Measurements from ENCODE around the gene CFAP92.

CFAP92 gene

DNA sequence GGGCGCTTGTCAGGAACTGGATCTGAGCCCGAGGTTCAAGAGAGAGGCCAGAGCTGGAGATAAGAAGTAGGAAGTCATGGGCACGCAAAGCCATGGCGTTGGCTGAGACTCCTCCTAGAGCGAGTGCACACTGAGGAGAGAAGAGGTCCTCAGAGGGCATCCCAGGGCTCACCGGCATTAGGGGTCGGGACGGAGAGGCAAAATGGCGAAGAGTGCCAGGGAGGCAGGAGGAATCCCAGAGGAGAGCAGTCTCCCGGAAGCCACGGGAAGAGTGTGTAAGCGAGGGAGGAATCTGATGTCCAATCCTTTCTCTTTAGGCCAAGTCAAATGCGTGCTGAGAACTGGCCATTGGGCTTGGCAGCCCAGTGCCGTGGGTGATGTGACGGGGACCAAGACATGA, 31.2 kb upstream of the CFAP92 start:
- no peak for DNase-seq

DNA sequence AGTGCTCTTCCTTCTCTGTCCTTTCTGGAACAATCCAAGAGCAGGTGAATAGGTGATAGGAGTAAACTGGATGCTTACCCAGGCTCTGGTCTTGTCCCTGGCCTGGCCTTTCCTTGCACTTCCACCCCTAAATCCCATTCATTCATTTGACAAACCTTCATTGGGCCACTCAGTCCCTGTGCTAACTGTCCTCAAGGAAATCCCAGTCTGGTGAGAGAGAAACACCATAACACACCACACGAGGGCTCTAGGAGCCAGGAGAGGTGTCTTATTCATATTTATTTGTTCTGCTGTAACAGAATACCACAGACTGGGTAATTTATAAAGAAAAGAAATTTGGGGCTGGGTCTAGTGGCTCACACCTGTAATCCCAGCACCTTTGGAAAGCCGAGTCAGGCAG, 30.0 kb upstream of the CFAP92 start:
- no peak for DNase-seq

DNA sequence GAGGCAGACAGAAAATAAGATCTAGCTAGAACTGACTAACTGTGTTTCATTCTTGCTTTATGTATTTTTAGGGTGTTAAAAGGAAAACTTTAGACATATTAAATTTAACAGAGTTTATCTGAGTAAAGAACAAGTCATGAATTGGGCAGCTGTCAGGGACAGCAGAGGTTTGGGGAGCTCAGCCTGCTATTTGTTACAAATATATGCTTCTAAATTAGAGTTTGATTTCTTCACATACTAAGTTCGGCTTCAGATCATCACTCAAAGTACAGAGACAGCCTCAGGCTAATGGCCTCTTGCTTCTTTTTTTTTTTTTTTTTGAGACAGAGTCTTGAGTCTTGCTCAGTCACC, 29.1 kb upstream of the CFAP92 start:
- DNase-seq = no peak

- DNase-seq = no peak
Observed at GRCh38 chr3:129022114-129023007, 28.5 kb upstream of the CFAP92 start.

GRCh38 chr3:129021140-129021551, 27.3 kb upstream of the CFAP92 start:
- no peak for DNase-seq

DNA sequence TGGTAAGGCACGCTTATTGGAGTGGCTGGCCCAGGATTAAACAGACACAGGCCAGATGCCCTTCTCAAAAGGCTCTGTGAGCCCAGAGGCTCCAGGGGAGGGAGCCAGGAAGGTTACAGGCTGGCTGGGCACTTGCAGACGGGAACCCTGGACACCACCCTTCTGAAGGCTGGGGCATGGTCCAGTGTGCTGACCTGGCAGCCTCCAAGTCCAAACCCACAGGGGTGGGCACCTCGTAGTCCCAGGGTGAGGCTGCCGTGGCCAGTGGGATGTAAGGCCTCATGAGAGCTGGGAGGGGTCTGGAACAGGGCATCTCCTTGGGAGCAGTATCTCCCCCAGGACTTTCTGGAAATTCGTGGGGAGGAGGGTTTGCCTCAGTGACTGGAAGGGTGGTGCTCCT, 26.8 kb upstream of the CFAP92 start:
- DNase-seq = no peak

GRCh38 chr3:129019266-129019665, 25.4 kb upstream of the CFAP92 start:
- DNase-seq = no peak

DNA sequence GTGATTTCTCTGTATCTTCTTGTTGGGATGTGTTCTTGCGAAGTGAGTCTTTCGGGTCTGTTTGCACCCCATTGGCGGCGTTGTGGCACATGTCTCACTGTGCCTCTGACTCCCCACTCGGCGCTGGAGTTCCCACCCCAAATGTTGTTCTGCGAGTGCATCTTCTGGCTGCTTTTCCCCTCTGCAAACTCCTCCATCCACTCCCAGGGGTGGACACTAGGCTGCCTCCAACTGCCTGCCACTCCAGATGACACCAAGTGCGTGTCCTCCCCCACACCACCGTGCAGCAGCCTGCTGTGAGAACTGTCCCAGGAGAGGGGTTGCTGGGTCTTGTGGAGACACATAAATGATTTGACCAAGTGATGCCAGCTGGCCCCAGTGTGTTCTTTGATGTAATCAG, 24.9 kb upstream of the CFAP92 start:
- DNase-seq = no peak

GRCh38 chr3:129018271-129018670, 24.4 kb upstream of the CFAP92 start:
- DNase-seq = no peak

DNA sequence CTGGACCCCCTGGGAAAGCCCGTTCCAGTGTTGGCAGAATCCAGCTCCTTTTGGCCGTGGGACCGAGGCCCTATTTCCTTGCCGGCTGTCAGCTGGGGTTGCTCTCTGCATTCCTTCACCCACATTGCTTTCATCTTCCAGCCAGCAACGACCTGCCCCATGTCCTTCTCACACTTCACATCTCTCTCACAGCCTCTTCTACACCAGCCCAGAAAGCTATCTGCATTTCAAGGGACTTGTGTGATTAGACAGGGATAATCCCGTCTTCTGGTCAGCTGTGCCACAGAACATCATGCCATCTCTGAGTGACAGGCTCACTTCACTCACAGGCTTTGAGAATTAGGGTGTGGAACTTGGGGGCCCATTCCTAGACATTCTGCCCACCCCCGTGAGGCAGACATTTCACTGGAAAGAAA, 23.6 kb upstream of the CFAP92 start:
- DNase-seq = no peak

GRCh38 chr3:129016720-129017483, 23.0 kb upstream of the CFAP92 start:
- DNase-seq = no peak

DNA sequence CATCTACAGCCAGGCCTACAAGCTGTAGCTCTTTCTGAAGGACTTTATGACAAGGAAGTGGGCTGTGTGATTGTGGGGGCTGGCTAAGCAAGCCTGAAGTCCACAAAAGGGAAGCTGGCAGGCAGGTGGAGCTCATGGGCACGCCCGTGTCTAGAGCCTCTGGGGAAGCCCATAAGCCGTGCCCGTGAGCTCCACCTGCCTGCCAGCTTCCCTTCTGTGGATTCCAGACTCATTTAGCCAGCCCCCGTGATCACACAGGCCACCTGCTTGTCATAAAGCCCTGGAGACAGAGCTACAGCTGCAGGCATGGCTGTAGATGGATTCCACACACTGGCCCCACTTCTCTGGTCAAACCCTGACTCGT, 22.5 kb upstream of the CFAP92 start:
- no peak for DNase-seq

DNA sequence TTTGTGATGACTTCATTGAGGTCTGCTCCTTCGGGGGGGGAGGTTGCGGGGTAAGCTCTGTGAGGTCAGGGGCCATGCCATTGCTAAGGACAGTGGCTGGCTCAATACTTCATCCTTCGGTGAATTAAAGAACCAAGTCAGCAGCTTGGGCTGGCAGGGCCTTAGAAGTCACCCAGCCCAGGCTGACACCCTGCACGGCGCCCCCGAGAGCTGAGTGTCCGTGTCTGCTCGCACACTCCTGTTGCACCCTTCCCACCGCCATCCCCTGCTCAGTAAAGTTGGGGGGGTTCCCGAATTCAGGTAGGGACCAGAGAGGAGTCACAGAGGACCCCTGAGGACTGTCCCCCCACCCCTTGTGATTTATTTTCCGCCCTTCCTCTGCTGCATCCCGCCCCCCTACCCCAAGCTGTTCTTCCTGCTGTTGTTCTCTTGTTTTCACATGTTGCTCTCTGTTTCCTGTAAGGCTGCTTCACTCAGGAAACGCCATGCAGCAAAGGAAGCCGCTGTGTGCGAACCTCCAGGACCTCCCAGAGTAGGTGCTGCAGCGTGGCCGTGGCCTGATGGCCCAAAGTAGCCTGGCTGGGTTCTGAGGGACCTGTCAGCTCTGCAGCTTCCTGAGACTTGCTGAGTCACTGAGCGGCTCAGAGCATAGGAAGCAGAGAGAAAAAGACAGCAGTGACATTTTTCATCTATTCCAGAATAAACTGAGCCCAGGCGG, 21.7 kb upstream of the CFAP92 start:
- no peak for DNase-seq

DNA sequence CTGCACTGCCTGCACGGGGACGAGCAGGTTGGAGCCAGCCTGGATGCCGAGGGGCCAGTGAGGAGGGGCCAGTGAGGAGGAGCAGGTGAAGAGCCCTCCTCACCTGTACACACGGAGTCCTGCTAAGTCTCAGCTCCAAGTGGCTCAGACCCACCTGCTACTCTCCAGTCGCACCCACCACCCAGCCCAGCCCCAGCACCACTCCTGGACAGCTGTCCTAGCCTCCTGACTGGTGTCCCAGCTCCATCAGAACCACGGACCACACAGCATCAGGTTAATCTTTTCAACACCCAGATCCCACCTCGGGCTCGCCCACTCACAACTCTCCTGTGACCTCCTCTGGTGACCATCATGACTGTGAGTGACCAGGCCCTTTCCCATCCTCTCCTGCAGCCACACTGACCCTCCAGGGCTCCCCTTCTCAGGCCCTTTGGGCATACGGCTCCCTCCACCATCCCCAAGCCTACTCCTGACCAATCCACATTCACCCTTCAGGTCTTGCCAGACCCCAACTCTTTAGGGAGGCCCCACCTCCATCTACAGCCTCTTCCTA, 21.0 kb upstream of the CFAP92 start:
- DNase-seq = no peak

DNA sequence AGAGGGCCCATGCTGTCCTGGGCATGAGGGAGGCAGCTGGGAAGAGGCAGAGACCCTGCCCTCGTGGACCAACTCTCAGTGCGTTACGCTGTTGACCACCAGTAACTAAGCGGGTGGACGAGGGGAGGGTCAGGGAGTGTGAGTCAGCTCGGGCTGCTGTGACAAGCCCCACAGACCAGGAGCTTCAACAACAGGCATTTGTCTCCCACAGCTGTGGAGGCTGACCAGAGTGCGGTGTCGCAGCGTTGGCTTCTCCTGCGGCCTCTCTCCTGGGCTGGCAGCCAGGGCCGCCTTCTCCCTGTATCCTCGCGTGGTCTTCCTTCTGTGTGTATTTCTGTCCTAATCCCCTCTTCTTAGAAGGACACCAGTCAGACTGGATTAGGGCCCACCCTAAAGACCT, 20.3 kb upstream of the CFAP92 start:
- DNase-seq = no peak

GRCh38 chr3:129013491-129013891, 19.6 kb upstream of the CFAP92 start:
- no peak for DNase-seq

GRCh38 chr3:129010310-129010956, 16.6 kb upstream of the CFAP92 start:
- DNase-seq = no peak

GRCh38 chr3:129009266-129009665, 15.4 kb upstream of the CFAP92 start:
- no peak for DNase-seq

DNA sequence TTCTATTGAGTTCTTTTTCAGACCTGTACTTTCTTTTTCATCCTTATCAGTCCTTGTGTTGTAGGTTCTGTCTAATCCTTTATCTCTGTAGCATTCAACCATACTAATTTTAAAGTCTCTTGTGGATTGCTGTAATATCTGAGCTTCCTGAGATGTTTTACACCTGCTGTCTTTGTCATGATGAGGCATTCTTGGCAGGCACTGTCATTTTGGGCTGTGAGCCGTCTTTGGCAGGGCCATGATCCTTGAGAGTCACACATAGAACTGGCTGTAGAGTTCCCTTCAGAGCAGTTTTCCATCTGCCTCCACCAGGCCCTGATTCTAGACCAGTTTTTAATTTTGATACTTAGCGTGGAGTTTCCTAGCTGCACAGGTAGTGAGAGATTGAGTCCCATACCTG, 13.9 kb upstream of the CFAP92 start:
- DNase-seq = no peak

DNA sequence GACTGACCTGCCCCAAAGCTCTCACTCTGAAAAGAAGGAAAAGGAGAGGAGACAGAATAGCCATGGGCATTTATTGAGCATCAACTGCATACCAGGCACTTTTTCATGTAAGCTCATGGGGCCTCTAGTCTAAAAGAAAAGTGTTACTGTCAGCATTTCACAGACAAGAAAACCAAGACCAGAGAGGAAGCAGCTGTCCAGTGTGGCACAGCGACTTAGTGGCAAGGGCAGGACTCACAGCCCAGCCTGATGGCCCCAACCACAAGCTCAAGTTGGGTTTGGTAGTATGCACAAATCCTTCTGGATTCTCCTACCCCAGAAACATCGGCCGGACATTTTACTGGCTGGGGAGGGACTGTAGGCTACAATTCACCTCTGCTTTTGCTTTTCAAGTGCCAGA, 13.0 kb upstream of the CFAP92 start:
- DNase-seq = no peak

- DNase-seq = no peak
Observed at GRCh38 chr3:129005526-129006303, 11.8 kb upstream of the CFAP92 start.

GRCh38 chr3:129004639-129005295, 10.9 kb upstream of the CFAP92 start:
- no peak for DNase-seq
